Measurements from ENCODE around the gene CDS1.
"Not testable (repeated sequence)": the region's sequence is repeated elsewhere in the genome, so short reads cannot be mapped to it uniquely, and the experiment has no call there.

The CDS1 gene

DNA sequence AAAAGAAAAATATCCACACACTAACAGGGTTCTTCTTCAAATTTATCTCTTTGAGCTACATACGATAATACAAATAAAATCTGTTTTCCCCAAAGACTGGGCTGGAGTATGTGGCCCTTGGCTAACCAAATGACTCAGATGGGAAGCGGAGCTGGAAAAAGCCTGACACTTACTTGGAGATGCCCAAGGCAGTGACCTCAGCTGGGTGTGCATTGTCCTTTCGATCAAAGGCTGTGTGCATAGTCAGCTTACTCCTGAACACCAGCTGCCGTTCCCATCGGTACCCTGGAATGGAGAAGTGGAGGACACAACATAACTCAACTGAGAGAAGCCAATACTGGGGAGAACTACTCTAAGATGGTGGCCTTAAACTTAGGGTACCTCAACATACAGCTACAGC, 95.1 kb downstream of the CDS1 start:
- no peak for DNase-seq

DNA sequence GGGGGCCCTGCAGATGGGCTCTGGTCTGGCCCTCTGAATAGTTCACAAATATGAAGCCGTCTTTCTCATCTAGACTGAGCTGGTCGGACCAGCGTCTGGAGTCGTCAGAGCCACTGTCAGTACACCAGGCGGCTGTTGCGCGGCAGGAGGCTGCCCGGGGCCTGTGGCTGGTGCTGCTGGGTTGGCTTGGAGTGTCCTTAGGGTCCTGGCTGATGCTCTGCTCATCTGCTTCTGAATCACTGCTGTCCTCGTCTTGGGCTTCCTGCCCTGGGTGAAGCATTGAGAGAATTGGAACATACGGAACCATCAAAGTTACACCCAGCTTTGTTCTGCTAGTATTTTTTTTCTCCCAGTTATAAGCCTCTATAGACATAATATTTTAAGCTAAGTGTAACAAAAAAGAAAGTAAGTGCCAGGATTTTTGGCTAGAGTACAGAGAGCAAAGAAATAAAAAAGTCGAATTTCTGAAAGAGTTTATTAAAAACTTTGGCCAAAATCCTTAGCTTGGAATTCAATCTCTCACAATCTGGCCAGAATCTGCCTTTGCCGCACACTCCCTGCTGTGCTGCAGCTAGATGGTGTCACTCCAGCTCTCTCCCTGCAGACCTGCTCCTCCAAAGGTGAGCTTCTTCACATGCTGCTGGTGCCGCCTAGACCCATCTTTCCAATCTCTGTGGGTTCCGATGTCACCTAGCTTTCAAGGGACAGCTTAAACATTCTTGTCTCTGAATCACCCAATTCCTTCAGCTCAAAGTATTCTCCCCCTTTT, 96.2 kb downstream of the CDS1 start:
- no peak for DNase-seq

- no peak for DNase-seq
Observed at GRCh38 chr4:84680956-84681355, 98.0 kb downstream of the CDS1 start.

DNA sequence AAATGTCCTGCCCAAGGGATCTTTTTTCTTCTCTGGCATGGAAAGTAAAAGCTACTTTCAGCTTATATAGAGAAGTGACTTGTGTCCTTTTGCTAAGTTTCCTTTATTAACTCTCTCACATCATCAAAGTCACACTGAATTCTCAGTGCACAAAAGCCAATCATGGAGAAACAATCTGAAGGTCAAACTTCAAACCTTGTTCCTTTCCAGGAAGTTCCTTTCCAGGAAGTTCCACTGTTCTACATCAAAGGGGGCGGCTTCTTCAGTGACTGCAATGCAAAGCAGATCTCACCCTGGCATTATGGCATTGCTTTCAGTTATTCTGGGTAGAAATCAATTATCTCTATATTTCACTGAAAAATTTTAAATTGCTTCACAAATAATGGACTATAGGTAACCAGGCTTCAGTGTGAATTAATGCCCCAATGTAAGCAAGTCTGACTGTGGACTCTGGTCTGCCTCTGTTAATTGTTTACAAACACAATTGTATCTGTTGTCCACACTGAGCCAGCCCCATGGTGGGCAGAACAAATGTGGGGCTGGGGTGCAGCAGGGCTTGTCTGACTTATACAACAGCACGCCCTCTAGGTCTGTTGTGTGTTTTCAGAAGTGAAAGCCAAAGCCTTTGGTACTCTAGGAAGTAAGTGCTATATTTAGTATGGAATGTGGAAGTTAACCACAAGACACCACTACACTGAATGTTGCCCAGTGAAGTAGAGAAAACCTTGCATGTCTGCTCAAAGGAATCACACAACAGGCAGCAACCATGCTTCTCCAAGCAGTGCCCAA, 98.8 kb downstream of the CDS1 start:
- no peak for DNase-seq

DNA sequence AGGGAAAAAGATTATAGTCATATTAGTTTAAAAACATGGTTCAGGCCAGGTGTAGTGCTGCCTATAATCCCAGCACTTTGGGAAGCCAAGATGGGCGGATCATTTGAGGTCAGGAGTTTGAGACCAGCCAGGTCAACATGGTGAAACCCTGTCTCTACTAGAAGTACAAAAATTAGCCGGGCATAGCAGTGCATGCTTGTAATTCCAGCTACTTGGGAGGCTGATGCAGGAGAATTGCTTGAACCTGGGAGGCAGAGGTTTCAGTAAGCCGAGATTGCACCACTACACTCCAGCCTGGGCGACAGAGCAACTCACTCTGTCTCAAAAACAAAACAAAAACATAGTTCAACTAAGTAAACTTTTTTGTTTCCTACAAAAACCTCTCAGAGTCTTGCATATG, 99.7 kb downstream of the CDS1 start:
- not testable (repeated sequence) for DNase-seq

- DNase-seq = no peak
Observed at GRCh38 chr4:84683064-84683850, 100.3 kb downstream of the CDS1 start.

DNA sequence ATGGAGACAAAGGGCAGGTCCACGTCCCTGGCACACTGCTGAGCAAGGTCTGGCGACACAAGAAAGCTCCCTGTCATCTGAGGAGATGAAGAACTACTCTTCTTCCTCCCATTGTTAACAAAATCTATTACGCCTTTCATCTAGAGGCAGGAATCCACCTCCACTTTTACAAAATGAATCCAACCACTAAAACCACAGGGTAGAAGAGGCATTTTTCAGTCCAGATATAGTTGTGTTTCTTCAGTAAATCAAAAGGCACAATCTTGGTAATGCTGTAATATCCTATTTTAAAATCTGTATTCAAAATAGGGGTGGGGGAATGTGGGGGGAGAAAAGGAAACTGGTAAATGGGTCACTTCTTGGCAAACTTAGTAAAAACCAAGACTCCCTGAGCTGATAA, 101.4 kb downstream of the CDS1 start:
- no peak for DNase-seq

DNA sequence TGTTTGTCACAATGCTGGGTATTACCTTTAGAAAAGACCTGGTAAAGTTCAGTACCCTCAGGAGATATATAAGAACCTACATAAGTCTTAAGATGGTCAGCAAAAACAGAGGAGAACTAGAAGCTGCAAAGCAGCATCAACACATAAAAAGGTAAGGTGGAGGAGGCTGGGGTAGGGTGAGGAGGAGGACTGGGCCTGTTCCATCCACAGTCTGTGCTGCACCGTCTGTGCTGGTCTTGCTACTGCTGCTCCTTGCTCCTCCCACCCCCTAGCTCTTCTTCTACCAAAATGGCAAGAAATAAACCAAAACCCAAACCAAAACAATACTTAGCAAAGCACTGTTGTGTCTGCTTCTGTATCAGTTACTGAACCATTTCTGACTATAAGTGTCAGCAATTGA, 102.2 kb downstream of the CDS1 start:
- no peak for DNase-seq

GRCh38 chr4:84688605-84689004, 105.7 kb downstream of the CDS1 start:
- DNase-seq = no peak

DNA sequence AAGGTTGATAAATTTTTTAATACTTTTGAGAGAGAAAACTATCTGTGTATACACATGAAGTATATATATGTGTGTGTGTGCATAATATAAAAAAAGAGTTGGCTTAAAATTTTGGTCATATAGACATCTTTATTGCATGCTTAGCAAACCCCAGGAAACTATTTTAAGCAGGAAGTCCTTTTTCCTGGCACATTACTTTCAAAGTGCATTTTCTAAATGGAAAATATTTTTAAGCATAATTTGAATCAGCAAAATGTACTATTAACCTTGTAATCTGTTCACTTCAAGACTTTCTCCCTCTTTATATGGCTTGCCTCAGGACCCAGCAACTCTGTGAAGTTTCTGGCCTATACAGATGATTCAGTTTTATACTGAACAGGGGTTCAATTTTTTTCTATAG, 106.3 kb downstream of the CDS1 start:
- DNase-seq = no peak

- DNase-seq = no peak
Observed at GRCh38 chr4:84690481-84690880, 107.6 kb downstream of the CDS1 start.

- no peak for DNase-seq
Observed at GRCh38 chr4:84691170-84691691, 108.3 kb downstream of the CDS1 start.

DNA sequence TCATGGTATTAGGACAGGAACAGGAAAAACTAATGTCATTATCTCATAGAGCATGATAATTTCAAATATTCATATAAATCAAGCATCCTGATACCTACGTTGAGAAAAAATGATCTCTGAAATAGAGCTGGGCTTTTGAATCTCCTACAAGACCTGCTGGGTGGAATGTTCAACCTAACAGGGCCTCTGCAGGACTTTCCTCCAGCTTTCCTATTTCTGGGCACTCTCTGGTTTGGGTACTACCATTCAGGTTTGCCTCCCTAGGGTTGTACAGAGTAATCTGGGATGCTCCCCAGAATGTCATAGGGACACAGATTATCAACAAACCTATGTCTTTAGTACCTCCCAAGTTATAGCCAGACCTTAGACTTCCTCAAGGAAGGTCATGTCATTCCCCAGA, 108.9 kb downstream of the CDS1 start:
- no peak for DNase-seq

DNA sequence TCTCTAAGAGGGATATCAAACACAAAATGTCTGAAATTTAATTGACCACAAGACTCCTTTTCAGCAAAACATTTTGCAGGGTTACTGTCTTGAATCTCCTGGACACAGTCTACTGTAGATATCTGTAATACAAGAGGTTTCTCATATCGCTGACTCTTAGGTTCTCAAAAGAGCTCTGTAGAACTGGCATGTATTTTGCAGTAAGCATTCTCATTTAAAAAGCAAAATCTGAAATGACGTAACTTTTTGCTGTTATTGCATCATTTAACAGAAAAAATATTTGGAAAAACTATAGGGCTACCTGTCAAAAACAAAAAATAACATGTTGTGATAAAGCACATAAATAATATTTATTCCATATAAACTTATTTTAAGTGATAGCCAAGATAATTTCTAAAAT, 114.2 kb downstream of the CDS1 start:
- DNase-seq = no peak

- DNase-seq = no peak
Observed at GRCh38 chr4:84697615-84698201, 114.8 kb downstream of the CDS1 start.

- DNase-seq = no peak
Observed at GRCh38 chr4:84699001-84699671, 116.2 kb downstream of the CDS1 start.
